GM06990 (cell line): ENCODE measurements around the gene DQX1.
"Not testable (repeated sequence)": the region's sequence is repeated elsewhere in the genome, so short reads cannot be mapped to it uniquely, and the experiment has no call there.

Experiments used
- DNase-seq: peaks from one replicate; pipeline ENCODE4 v3.0.0-alpha.2; 2011; ENCODE audit not compliant: insufficient read length; ENCODE audit errors: extremely low read depth
- H3K27me3 ChIP-seq: replicated peaks from 2 replicates; pipeline ENCODE4 v1.6.0; 2011; ENCODE audit warnings: low read length; ENCODE audit not compliant: control insufficient read depth, insufficient read depth
- H3K36me3 ChIP-seq: 2 replicates; pipeline ENCODE4 v1.5.1; 2011; ENCODE audit warnings: low read length; ENCODE audit not compliant: control insufficient read depth, insufficient read depth
- H3K4me3 ChIP-seq: replicated peaks from 2 replicates; pipeline ENCODE4 v1.5.1; 2011; ENCODE audit warnings: low read depth, mild to moderate bottlenecking, control low read depth, low read length
- CTCF ChIP-seq: IDR thresholded peaks from 2 replicates; pipeline ENCODE4 v1.5.1; 2011; ENCODE audit warnings: low read length, control low read depth, mild to moderate bottlenecking, inconsistent platforms; ENCODE audit not compliant: insufficient read depth, poor library complexity, severe bottlenecking

DQX1 gene

GRCh38 chr2:74488643-74489481, 37.2 kb downstream of the DQX1 start:
- no peak for TF ChIP-seq CTCF
- Histone ChIP-seq H3K27me3 (no peaks in the 10 kb centered on the region), H3K4me3 (no peak overlapping the region), H3K36me3 (peaks cover 20% of the 10 kb centered on the region)
- no peak for DNase-seq

- no peaks in the 10 kb centered on the region for H3K27me3 ChIP-seq
- no peak overlapping the region for H3K4me3 ChIP-seq
- no peak for DNase-seq
These were observed 39.9 kb downstream of the DQX1 start for GRCh38 chr2:74486141-74486540.

DNA sequence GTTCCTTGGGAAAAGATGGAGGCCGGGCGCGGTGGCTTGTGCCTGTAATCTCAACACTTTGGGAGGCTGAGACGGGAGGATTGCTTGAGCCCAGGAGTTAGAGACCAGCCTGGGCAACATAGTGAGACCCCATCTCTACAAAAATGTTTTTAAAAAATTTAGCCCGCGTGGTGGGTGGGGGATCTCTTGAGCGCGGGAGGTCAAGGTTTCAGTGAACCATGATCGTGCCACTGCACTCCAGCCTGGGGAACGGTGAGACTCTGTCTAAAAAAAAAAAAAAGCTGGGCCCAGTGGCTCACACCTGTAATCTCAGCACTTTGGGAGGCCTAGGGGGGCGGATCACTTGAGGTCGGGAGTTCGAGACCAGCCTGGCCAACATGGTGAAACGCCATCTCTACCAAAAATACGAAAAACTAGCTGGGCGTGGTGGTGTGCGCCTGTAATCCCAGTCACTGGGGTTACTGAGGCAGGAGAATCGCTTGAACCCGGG, 42.3 kb downstream of the DQX1 start:
- not testable (repeated sequence) for H3K36me3 ChIP-seq, H3K27me3 ChIP-seq, DNase-seq
- H3K4me3 ChIP-seq, result peak overlapping the region; percentile 94

More at GRCh38 chr2:74486141-74486540, 39.9 kb downstream of the DQX1 start:
- peaks cover 5% of the 10 kb centered on the region for H3K36me3 ChIP-seq
- TF ChIP-seq CTCF, result no peak

DNA sequence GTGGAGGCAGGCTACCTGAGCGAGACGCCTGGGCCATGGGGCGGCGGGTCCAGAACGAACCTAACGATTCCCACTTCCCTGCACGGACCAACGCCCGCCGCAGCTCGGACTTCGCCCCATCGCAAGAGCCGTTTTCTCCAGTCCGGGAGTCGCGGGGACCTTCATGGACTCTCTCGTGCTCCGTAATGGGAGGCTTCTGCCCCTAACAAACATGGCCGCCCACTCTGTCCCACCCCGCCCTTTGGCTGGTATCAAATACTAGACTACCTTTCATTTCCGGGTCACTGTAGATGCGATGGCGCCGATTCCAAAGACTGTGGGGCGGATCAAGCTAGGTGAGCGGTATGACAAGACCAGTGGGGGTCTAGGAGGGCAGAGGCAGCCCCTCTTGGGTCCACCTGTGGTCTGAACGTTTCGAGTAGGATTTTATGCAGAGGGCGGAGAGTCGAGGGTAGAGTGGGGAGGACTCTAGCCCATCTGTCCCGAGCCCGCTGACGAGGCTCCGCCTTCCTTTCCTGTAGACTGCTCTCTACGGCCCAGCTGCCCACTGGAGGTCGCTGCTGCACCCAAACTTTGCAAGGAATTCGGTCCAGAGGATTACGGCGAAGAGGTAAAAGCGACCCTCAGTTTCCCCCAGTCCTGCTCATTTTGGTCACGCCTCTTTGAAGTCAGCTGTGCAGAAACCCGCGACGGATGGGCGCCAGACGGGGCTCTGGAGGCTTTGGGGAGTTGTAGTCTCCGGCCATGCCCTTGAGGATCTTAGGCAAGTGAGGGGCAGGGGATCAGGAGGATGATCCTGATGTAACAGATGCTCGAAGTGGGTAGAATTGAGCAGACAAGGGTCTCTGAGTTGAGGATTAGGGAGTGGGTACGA, 43.0 kb downstream of the DQX1 start, which contains the start of the genes CCDC142 and TTC31:
TSS of gene CCDC142 (minus strand) at position 198 of the 874 bp plus-strand sequence. CDS start at position 37, 161 bp downstream.
TSS of gene TTC31 (plus strand) at position 281 of the 874 bp plus-strand sequence. CDS start at position 296, 15 bp downstream.
- peak; percentile 90 for DNase-seq
- peak; percentile 89 for TF ChIP-seq CTCF
- Histone ChIP-seq H3K27me3 (no peaks in the 10 kb centered on the region), H3K36me3 (peaks cover 2% of the 10 kb centered on the region), H3K4me3 (peak within 1 kb of the TSS; percentile 94)

GRCh38 chr2:74481961-74482800, 43.9 kb downstream of the DQX1 start:
- Histone ChIP-seq H3K36me3 (peaks cover 4% of the 10 kb centered on the region), H3K27me3 (no peaks in the 10 kb centered on the region), H3K4me3 (peak overlapping the region; percentile 94)
- DNase-seq, result peak; percentile 85
- no peak for TF ChIP-seq CTCF
